HK-2 (cell line): ENCODE results near the gene CYP46A1.
"Not testable (repeated sequence)": the region's sequence is repeated elsewhere in the genome, so short reads cannot be mapped to it uniquely, and the experiment has no call there.

ENCODE experiments used
- DNase-seq: peaks from one replicate; pipeline ENCODE4 v3.0.0-alpha.2; 2018; ENCODE audit not compliant: unreplicated experiment

CYP46A1 gene

GRCh38 chr14:99683619-99684409 is at the start of gene CYP46A1:
Gene CYP46A1 (plus strand): TSS chr14:99684298. CDS start chr14:99684418, 120 bp downstream.
- DNase-seq = peak; percentile 100

- DNase-seq = no peak
Observed at GRCh38 chr14:99634443-99634842, 49.7 kb upstream of the CYP46A1 start.

- no peak for DNase-seq
Observed at GRCh38 chr14:99635116-99635515, 49.0 kb upstream of the CYP46A1 start.

DNA sequence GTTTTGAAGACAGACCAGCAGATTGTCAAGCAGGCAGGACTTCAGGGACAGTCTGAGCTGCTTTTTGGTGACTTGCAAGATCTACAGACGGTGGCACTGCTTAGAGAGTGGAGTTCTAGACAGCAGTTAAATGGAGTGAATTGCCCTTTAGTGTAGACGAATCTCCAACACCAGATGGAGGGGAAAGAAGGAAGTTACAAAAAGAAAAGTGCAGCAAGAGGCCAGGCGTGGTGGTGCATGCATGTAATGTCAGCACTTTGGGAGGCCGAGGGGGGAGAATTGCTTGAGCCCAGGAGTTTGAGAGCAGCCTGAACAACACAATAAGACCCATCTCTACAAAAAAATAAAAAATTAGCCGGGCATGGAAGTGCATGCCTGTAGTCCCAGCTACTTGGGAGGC is 47.6 kb upstream of the CYP46A1 start:
- no peak for DNase-seq

GRCh38 chr14:99637624-99638023 is 46.5 kb upstream of the CYP46A1 start:
- DNase-seq = no peak

DNA sequence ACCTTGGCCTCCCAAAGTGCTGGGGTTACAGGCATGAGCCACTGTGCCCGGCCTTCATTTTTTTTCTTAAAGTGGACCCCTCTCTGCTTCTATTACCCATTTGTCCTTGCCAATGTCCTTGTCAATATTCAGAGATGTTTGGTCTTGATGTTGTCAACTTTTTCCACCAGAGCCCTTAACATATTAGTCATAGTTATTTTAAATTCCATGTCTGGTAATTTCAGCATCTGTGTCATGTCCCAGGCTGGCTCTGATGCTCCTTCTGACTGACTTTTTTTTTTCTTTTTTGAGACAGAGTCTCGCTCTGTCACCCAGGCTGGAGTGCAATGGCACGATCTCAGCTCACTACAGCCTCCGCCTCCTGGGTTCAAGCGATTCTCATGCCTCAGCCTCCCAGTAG is 41.3 kb upstream of the CYP46A1 start:
- DNase-seq = not testable (repeated sequence)

GRCh38 chr14:99643343-99643742 is 40.8 kb upstream of the CYP46A1 start:
- DNase-seq = no peak

- DNase-seq = no peak
Observed at GRCh38 chr14:99644035-99644587, 40.0 kb upstream of the CYP46A1 start.

GRCh38 chr14:99644723-99645544 is 39.2 kb upstream of the CYP46A1 start, which contains the start of gene HHIPL1:
Gene HHIPL1 (plus strand): TSS chr14:99645129. CDS start chr14:99645208, 79 bp downstream.
- no peak for DNase-seq

- no peak for DNase-seq
Observed at GRCh38 chr14:99645545-99646505, 38.3 kb upstream of the CYP46A1 start.

DNA sequence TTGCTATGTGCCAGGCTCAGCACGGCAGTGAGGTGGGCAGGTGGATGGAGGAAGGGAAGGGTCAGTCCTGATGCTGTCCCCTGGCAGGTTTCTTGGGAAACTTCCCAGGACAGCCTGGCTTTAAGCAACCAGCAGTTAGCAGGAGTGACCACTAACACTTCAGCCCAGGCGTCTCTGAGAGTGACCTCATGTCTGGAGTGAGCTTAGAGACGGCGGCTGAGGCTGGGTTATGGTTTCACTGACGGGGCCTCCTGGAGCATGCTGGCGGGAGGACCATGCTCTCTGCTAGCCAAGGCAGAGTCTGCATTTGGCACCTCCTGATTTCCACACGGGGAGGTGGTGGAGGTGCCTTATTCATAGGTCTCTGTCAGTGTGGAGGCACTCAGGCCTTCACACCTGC is 36.7 kb upstream of the CYP46A1 start:
- DNase-seq = no peak

GRCh38 chr14:99648027-99648784 is 35.9 kb upstream of the CYP46A1 start:
- DNase-seq = no peak

GRCh38 chr14:99649219-99649618 is 34.9 kb upstream of the CYP46A1 start:
- no peak for DNase-seq

GRCh38 chr14:99649643-99650042 is 34.5 kb upstream of the CYP46A1 start:
- DNase-seq = no peak

- no peak for DNase-seq
Observed at GRCh38 chr14:99650189-99650588, 33.9 kb upstream of the CYP46A1 start.

DNA sequence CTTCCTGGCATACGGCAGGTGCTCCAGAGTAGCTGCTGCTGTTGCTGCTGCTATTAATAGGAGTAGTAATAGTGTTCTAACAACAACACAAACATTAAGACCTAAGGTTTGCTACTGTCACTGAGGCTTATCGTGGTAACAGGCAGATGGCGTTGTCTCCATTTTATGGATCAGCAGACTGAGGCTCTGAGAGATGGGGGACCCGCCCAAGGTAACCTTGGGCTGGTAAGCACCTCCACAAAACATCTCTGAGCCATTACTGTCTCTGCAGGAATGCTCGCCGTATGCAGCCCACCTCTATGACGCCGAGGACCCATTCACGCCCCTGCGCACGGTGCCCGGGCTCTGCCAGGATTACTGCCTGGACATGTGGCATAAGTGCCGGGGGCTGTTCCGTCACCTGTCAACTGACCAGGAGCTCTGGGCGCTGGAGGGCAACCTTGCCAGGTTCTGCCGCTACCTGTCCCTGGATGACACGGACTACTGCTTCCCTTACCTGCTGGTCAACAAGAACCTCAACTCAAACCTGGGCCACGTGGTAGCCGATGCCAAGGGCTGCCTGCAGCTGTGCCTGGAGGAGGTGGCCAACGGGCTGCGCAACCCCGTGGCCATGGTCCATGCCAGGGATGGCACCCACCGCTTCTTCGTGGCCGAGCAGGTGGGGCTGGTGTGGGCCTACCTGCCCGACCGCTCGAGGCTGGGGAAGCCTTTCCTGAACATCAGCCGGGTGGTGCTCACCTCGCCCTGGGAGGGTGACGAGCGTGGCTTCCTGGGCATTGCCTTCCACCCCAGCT is 31.9 kb upstream of the CYP46A1 start:
- DNase-seq = no peak

DNA sequence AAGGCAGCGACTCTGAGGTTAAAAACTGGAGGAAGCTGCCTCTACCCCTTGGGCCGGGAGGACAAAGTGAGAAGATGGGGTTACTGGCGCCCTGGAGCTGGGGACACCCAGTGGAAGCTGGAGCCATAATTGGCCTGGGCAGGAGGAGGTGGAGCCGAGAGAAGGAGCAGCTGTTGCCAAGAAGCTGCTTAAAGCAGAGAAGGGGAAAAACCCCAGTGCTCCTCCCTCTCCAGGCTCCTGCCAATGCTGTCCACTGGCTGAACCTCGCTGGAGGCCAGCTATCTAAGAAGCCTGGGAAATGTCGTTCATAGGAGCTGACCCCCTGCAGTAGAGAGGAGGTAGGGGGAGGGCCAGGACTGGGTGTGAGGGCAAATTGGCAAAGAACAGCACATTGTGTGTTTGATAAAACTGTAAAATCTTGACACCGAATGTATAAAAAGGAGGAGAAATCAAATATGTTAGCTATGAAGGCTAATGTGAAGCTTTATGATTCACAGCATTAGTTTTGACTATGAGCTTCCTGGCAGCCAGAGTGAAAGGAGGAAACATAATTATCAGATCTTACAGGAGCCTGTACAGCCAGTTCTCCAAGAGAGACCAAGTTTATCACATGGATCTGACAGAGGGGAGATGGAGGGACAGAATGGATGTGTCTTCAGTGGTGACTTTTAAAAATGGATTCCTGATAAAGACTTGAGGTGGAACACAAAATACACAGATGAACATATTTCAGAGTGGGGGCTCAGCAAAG is 29.7 kb upstream of the CYP46A1 start:
- peak; percentile 8 for DNase-seq

DNA sequence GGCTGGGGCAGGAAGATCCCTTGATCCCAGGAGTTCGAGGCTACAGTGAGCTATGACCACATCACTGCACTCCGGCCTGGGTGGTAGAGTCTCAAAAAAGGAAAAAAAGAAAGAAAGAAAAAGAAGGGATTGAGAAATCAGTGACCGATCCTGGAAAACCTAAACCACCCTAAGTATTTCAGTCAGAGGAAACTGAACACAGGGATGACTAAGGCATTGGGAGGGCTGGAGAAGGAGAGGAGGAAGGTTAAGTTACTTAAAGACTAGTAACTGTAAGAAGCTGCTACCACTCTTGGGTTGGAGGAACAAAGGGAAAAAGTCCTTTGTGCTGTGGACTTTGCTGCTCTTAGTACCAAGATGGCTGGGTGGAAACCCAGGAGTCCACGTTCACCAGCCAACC is 28.6 kb upstream of the CYP46A1 start:
- DNase-seq = no peak

DNA sequence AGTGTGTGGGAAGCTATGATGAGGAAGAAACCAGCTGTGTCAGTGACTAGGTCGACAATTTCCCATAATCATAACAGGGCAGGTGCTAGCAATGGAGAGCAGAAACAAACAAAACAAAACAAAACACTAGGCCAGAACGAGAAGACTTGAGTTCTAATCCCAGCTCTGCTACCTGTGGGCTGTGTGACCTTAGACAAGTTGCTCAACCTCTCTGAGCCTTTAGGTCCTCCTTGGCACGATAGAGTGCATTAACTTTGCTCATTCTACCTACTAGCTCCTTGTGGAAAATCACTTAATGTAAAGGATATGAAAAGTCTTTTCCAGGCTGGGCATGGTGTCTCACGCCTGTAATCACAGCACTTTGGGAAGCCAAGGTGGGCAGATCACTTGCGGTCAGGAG is 27.9 kb upstream of the CYP46A1 start:
- DNase-seq = no peak
